Germinal center (tissue), 1 donor: Measurements from ENCODE around the gene PRKG2.
A peak's percentile ranks its signal among the peaks of the same experiment; 100 is the strongest.
"Not testable (repeated sequence)": the region's sequence is repeated elsewhere in the genome, so short reads cannot be mapped to it uniquely, and the experiment has no call there.

Source experiments
- DNase-seq: peaks from one replicate; pipeline ENCODE4 v3.0.0; 2012; ENCODE audit warnings: mixed read lengths, low spot score

The PRKG2 gene

GRCh38 chr4:81162752-81163458 is 52.1 kb downstream of the PRKG2 start:
- no peak for DNase-seq

GRCh38 chr4:81153714-81154323 is 61.2 kb downstream of the PRKG2 start:
- not testable (repeated sequence) for DNase-seq

DNA sequence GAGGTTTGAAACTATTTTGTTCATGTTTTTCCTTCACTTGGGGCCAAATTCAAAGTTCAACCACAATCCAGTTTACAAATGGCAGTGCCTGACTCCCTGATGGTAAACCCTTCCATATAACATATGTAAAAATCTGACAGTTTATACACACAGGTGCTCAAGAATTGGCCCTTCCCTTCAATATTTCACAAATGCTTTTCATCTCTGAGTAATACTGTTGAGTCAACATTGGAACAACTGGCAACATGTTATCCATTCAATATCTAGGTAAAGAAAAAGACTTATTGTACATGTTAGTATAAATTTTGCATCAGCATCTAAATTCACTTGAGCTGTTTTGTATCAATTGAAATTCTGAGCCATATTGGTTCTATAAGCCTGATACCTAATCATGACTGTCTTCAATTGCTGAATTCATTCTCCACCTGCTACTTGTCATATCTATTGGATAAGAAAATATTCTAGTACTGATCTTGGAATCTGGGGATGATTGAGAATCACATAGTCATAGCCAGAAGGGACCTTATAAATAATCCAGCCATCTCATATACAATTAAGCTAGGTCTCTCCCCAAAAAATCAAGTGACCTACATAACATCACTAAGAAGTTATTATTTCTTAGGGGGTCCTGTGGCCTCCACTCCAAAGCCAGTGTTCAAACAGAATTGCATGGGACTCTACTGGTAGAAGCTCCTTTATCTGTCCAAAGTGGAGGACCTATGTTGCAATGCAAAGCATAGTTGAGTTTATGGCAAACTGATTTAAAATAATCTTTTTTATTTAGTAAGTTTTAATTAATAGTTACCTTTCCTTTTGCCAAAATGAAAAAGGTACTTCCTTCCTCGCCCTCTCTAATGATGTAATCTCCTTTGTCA is 61.9 kb downstream of the PRKG2 start:
- no peak for DNase-seq

DNA sequence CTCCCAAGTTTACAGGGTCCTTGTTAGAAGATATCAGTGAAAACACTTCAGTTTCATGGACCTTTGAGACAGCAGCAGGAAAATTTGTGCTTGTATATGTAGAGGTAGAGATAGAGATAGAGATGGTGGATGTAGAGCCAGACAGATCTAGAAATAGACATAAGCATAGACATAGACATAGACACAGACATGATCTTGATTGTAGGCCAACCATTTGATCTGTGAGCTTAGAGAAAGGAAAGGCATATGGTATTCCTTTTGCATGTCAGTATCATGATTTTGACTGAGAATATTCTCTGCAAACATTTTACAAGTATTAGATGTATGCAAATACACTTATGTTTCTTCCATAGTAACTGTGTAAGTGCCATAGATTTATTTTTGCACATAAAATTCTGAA is 65.0 kb downstream of the PRKG2 start:
- DNase-seq, result no peak

- no peak for DNase-seq
These were observed 66.4 kb downstream of the PRKG2 start for GRCh38 chr4:81148576-81148975.

GRCh38 chr4:81146466-81146865 is 68.6 kb downstream of the PRKG2 start:
- DNase-seq, result no peak

DNA sequence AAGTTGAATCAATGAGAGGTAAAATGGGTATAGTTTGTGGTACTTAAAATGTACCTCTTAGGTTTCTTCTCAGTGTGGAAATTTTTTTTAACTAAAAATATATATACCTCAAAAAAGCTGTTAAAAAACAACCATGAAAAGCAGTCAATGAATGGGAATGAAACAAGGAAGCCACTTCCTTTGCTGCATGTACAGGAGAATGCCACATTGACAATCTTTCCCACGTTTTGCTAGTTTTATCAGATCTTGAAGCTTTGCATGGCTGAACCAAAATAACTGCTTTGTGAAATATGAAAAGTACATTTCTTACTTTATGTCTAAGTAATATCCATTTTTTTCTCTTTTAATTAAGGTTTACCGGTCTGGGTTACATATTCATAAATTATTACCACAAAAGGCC is 71.8 kb downstream of the PRKG2 start:
- no peak for DNase-seq

- no peak for DNase-seq
These were observed 72.3 kb downstream of the PRKG2 start for GRCh38 chr4:81142744-81143143.

DNA sequence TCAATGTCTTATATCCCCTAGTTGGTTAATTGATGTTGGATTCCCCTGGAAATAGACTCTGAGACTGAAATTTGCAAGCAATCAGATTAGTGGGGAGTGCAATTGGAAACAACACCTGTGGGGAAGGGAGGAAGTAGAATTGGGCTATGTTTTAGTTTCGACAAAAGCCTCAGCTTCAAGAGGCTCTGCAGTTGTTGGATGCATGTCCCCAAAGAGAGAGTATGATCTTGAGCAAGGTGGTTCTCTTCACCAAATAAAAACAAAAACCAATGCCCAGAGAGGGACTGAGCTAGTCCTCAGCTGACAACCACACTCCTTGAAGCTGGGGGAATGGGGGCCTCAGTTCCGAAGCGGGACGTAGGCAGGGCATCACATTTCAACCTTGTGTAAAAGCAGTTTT is 77.1 kb downstream of the PRKG2 start:
- DNase-seq, result no peak

GRCh38 chr4:81137446-81137845 is 77.6 kb downstream of the PRKG2 start:
- DNase-seq, result no peak

GRCh38 chr4:81136161-81136905 is 78.7 kb downstream of the PRKG2 start:
- DNase-seq, result no peak

GRCh38 chr4:81135501-81135900 is 79.5 kb downstream of the PRKG2 start:
- no peak for DNase-seq

DNA sequence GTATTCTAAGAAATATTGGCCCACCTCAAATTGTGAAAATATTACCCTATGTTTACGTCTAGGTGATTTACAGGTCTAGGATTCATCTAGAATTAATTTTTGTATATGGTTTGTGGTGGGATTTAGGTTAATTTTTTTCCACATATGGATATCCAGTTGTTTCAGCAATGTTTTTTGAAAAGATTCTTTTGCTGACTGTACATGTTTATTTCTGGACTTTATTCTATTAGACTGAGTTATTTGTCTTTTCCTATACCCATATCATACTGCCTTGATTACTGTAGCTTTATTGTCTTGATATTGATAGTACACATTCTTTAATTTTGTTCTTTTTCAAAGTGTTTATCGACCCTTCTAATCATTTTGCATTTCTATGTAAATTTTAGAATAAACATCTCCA is 83.5 kb downstream of the PRKG2 start:
- no peak for DNase-seq

GRCh38 chr4:81131066-81131465 is 84.0 kb downstream of the PRKG2 start:
- no peak for DNase-seq

- DNase-seq, result no peak
These were observed 84.5 kb downstream of the PRKG2 start for GRCh38 chr4:81130569-81130968.

DNA sequence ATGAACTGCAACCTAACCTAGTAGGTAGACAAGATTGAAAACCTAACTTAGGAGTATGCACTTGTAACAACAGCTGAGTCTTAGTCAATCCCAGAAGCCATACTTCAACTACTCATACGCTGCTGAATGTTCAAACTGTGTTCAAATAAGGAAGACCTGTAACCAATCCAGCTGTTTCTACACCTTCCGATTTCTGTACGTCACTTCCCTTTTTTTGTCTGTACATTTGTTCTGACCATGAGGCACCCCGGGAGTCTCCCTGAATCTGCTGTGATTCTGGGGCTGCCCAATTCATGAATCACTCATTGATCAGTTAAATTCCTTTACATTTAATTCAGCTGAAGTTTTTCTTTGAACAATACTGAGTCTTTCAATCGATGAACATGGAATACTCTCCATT is 95.0 kb downstream of the PRKG2 start:
- no peak for DNase-seq

DNA sequence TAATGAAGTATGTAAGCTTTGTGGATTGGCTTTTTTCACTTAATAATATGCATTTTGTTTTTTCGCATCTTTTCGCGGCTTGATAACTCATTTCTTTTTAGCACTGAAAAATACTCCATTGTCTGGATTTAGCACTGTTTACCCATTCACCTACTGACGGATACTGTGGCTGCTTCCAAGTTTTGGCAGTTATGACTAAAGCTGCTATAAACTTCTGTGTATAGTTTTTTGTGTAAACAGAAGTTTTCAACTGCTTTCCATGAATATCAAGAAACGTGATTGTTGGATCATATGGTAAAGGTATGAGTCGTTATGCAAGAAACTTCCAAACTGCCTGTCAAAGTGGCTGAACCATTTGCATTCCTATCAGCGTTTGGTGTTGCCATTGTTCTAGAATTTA is 96.9 kb downstream of the PRKG2 start:
- no peak for DNase-seq

DNA sequence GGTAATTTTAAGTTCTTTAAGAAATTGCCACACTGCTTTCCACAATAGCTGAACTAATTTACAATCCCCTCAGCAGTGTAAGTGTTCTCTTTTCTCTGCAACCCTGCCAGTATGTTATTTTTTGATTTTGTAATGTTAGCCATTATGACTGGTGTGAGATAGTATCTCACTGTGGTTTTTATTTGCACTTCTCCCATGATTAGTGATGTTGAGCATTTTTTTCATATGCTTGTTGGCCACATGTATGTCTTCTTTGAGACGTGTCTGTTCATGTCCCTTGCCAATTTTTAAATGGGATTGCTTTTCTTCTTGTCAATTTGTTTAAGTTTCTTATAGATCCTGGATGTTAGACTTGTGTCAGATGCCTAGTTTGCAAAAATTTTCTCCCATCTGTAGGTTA is 98.5 kb downstream of the PRKG2 start:
- DNase-seq, result no peak

- DNase-seq, result no peak
These were observed 102.0 kb downstream of the PRKG2 start for GRCh38 chr4:81113024-81113423.

- no peak for DNase-seq
These were observed 105.7 kb downstream of the PRKG2 start for GRCh38 chr4:81109356-81109755.

DNA sequence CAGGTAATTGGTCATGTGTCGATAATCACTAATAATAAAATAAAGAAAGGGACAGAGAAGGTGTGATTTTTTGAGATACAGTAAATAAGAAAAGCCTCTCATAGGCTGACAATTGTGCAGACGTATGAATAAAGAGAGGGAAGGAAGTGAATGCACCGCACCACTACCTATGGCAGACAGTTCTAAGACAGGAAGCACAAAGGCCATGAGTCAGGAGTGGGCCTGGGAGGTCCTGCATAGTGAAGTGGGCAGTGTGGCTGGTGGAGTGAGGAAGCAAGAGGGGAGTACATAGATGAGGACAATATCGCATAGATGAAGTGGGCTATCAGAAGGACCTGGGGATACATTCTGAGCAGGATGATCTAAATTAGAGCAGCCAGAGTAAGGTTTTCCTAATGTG is 108.9 kb downstream of the PRKG2 start:
- DNase-seq, result peak; percentile 15

- no peak for DNase-seq
These were observed 112.9 kb downstream of the PRKG2 start for GRCh38 chr4:81102107-81102506.
